ENCODE results near the gene VASN.
"Not testable (repeated sequence)": the region's sequence is repeated elsewhere in the genome, so short reads cannot be mapped to it uniquely, and the experiment has no call there.

The VASN gene

DNA sequence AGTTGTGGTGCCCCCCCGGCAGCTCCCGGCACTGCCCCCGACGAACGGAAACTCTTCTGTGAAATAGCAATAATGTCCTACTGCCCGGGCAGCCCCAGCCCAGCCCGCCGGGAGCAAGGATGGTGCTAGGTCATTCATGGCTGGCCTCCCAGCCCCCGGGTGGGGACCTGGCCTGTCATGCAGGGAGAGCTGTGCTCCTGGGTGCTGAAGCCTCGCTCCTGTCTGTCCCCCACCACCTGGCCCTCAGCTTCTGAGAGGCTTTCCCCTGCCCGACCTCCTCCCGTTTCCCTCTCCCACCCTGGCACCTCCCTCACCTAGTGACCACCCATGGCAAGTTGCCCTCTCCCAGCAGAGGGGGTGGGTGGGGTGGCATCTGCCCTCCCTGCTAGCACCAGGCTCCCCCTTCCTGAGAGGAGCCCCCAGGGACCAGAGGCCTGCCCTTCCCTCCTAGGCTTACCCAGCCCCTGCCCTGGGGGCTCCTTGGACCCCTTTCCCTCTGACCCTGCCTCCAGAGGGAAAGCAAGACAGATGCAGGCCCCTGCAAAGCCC is 34.0 kb upstream of the VASN start:
- no peak for DNase-seq

DNA sequence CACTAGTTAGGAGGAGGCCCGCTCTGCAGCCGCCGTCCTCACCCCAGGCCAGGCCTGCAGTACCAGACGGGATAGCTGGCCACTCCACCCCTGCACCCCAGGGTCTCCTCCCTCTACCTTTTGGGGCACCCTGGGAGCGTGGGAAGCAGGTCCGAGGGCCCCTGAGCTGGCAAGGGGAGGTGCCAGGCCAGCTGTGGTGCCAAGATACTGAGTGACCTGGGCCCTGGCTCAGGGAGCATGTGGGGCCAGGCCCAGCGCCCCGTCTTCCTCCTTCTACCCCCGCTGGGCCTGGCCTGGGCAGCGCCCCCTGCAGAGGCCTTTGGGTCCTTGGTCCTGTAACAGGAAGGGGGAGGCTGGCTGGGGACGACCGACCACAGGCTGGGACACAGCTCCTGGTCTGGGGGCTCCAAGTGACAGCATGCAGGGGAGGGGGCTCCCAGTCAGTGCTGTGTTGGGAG is 33.5 kb upstream of the VASN start:
- DNase-seq, result no peak

DNA sequence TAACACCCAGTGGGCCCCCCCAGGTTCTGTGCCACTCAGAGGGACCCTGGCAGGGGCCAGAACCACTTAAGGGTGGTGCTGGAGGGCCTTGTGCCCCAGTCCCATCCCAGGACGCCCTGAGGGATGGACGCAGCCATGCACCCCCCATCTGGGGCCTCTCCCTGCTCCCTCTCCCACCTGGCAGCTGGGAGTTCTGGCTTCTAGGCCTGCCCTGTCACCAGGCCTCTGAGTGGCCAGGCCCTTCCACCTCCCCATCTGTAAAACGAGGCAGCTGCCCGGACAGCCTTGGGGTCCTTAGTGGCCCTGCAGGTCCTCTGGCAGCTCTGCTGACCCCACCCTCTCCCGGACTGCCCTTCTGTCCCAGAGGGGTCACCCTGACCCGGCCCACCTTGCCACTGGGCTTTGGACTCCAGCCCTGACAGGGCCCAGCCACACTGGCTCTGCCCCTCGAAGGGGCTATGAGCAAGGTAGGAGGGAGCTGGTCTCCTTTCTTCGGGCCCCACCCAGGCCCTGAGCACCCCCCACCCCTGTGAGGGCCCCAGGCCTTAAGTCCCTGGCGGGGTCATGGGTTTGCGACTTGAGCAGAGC is 32.8 kb upstream of the VASN start:
- no peak for DNase-seq

DNA sequence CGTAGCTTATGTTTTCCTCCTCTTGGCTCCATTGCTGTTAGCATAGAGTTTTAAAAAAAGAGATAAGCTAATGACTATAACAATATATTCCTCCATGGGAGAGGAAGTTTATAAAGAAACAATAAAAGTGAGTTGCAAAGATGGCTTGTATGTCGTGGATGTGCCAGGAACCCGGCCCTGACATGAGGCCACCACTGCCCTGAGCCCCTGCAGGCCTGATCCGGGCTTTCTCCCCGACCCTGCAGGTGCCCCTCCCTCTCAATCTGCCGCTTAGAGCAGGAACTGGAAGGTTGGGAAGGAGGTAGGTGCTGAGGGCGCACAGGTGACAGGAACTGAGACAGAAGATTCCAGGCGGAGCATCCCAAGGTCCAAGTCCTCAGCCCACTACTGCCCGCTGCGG is 32.2 kb upstream of the VASN start:
- DNase-seq, result no peak

DNA sequence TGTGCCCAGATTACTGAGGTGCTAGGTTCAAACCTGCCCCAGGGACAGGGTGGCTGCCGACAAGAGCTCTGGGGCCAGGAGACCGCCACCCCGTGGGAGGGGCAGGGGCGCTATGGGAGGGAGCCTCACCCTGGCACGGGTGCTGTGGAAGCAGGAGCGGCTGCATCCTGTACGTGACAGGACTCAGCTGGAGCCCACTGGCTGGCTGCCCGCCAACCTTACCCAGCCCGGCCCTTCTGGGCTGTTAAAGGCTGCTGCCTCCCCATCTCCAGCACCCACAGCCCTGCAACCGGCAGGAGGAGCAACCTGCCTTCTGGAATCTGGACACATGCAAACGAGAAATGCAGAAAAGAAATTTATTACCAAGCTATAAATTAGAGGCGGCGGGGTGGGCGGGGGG is 31.7 kb upstream of the VASN start:
- no peak for DNase-seq

DNA sequence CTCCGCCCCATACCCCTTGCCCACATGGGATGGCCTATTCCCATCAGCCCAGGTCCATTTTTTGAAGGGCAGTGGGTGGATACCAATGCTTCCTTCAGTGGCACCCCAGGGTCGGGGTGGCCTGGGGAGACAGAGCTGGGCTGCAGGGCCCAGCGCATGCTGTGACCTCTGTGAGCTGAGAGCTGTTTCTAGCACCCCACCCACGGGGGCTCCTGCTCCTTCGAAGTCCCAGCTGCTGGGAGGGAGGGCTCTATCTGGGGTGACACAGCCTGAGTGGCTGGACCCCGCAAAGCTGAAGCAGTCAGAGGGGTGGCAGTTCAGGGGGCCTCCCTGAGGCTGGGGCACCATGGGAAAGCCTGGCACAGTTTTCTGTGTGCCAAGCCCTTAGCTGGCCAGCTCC is 31.2 kb upstream of the VASN start:
- DNase-seq, result no peak

DNA sequence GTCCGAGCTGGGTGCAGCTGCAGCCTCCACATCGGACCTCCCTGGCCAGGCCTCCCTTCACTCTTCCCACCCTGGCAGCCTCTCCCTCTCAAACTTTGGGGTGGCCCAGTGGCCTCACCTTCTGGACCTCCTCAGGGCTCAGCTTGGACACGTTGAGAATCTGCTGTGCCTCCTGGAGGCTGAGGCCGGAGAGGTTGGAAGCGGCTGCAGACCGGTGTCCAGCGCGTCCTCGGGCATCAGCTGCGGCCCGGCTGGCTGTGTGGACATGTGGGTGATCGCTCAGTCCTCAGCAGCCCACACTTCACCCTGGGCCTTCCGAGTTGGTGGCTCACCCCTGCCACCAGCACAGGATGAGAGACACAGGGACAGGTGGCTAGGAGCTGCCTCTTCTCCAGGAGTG is 30.4 kb upstream of the VASN start:
- no peak for DNase-seq

DNA sequence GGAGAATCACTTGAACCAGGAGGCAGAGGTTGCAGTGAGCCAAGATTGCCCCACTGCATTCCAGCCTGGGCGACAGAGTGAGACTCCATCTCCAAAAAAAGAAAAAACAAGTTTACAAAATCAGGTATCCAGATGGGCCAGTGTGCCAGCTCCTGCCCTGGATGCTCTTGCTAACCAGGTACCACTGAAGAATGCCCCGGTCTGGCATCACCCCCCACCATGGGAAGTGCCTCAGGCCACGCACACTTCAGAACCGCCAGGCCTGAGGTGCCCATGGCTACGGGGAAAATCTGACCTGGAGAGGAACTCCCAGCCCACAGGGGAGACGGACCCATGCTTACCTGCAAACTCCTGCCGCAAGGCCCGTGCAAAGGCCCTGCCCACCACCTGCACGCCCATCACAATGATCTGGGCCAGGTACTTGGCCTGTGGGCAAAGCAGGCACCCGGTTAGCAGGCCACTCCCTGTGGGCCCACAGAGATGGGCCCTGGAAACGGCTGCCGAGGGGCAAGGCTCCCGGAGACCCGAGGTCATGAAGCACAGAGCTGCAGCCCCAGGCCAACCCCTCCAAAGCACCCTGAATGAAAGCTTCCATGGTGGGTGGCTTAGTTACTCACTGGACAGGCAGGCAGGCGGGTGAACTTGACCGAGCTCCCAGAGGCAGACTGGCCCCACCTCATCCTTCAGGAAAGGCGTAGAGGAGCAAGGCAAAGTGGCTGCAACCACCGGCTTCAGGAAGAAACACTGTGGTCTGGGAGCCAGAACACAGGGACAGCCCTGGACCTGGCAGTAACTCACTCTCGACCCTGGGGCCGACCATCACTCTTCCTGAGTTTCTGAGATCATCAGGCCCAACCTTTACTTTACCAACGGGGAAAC is 28.5 kb upstream of the VASN start:
- DNase-seq, result no peak

DNA sequence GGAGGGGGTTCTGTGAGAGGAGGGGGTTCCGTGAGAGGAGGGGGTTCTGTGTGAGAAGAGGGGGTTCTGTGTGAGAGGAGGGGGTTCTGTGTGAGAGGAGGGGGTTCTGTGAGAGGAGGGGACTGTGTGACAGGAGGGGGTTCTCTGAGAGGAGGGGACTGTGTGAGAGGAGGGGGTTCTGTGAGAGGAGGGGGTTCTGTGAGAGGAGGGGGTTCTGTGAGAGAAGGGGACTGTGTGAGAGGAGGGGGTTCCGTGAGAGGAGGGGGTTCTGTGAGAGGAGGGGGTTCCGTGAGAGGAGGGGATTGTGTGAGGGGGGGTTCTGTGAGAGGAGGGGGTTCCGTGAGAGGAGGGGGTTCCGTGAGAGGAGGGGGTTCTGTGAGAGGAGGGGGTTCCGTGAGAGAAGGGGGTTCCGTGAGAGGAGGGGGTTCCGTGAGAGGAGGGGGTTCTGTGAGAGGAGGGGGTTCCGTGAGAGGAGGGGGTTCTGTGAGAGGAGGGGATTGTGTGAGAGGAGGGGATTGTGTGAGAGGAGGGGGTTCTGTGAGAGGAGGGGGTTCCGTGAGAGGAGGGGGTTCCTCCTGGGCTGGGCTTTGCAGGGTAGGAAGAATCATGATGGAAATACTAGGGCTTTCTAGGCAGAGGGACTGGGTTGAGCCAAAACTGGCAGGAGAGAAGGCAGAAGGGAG is 27.2 kb upstream of the VASN start:
- DNase-seq, result not testable (repeated sequence)

DNA sequence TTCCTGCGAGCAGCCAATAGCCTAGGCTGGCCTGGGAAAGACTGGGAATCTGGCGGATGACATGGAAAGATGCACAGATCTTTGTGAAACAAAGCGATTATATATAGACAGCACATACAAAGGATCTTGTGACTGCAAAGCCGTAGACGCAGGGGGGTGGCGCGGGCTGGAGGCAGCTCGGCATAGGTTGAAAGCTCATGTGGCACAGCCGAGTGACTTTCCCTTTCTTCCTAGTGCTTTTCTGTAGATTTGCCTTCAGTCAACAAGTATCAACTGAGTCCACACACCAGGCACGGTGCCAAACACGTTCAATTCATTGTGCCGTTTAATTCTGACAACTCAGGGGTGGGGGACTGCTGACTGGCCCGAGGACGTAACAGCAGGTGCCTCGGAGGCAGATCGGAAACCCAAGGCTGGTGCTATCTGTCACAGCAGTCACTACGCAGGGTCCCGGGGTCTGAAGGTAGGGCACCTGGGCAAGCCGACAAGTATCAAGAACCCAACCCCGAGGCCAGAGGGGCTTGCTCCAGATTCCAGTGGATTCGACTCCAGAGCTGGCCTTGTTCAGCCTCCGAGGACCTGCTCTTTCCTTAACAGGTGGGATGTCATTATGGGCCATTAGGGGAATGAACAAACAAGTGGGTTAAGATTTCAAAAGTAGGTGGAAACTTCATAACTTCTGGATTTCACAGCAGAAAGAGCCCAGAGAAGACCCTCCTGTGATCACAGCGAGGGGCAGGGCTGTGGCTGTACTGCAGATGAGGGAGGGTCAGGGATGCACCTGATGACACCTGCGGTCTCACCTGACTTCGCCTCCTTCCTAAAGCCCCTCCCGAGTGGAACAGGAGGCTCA is 26.4 kb upstream of the VASN start:
- no peak for DNase-seq

DNA sequence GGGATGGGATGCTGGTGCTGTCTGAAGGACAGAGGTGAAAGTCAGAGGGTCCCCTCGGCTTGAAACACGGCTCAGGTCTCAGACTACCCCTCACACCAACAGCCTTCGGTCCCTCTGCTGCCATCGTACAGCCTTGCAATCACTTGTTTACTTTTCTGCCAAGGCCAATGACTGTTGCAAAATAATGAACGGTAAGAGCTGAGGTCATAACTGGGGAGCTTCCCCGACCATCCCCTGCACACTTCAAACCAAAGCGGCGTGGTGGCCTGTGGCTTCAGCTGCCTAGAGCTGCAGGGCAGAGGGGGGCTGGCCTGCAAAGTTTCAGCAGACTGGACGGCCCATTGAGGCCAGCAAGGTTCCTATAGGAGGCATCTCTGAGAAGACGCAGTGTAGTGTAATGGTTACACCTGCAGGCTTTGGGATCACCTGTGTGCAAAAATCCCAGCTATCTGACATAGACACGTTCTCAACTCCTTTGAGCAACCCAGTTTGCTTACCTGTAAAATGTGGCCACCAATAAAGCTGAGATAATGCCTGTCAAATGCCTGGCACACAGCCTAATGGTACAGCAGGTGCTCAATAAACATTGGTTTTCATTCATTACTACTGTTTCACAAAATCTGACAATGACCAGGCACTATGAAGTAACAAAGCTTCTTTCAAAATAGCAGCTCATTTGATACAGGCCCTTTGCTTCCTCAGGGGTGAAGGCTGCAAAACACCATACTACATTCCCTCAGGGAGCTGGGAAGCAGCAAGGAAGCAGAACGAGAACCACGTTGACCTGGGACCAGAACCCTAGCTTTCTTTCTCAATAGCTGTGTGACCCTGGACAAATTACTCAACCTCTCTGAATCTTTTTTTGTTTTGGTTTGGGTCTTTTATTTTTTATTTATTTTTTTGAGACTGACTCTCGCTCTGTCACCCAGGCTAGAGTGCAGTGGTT is 25.5 kb upstream of the VASN start:
- DNase-seq, result no peak

DNA sequence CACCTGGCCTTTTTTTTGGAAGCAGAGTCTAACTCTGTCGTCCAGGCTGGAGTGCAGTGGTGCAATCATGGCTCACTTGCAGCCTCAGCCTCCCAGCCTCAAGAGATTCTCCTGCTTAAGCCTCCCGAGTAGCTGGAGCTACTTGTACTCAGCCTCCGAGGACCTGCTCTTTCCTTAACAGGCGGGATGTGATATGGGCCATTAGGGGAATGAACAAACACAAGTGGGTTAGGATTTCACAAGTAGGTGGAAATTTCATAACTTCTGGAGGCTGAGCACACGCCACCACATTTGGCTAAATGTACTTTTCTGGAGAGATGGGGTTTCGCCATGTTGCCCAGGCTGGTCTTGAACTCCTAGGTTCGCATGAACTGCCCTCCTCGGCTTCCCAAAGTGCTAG is 24.6 kb upstream of the VASN start:
- DNase-seq, result no peak

DNA sequence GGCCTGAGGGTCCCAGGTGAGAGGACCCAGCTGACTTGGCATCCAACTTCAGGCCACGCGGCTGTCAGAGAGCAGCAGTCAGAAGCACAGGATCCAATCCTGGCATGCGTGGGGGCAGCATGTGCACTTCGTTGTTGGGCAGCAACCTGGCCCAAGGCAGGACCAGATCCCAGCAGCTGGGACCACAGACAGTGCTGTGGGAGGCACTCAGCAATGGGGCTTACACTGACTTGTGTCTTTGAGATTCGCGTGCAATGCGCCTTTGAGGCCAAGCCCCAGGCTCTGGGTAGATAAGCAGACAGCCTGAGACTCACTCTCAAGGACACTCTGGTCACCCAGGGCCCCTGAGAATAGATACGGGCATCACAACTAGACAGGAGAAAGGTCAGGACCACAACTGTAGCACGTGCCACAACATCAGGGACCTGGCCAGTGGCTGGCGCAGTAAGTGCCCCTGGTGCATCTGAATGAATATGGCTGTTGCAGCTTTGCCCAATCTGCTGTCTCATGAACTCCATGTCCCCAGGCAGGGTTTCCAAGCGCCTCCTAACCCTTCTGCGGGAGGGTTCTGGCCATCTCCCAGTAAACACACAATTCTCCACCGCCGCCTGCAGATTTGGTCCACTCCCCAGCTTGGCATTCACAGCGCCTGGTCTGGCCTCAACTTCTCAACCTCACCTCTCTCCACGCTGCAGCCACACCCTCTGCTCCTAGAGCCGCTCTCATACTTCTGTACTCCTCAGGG is 23.7 kb upstream of the VASN start:
- no peak for DNase-seq

DNA sequence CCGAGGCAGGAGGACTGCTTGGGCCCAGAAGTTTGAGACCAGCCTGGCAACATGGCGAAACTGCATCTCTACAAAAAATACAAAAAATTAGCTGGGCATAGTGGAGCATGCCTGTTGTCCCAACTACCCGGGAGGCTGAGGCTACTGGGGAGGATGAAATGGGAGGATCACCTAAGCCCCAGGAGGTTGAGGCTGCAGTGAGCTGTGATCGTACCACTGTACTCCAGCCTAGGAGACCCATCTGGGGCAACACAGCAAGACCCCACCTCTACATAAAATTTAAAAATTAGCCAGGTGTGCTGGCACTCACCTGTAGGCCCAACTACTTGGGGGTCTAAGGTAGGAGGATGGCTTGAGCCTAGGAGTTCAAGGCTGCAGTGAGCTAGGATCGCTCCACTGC is 22.3 kb upstream of the VASN start:
- no peak for DNase-seq

DNA sequence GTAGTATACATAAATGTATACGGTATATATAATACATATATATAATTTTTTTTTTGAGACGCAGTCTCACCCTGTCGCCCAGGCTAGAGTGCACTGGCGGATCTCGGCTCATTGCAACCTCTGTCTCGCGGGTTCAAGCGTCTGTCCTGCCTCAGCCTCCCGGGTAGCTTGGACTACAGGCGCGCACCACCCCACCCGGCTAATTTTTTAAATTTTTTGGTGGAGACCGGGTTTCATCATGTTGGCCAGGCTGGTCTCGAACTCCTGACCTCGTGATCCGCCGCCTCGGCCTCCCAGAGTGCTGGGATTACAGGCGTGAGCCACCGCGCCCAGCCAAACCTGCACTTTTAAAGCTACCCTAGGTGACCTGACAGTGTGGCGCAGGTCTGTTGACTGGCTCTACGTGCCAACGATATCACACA is 21.3 kb upstream of the VASN start:
- DNase-seq, result no peak

DNA sequence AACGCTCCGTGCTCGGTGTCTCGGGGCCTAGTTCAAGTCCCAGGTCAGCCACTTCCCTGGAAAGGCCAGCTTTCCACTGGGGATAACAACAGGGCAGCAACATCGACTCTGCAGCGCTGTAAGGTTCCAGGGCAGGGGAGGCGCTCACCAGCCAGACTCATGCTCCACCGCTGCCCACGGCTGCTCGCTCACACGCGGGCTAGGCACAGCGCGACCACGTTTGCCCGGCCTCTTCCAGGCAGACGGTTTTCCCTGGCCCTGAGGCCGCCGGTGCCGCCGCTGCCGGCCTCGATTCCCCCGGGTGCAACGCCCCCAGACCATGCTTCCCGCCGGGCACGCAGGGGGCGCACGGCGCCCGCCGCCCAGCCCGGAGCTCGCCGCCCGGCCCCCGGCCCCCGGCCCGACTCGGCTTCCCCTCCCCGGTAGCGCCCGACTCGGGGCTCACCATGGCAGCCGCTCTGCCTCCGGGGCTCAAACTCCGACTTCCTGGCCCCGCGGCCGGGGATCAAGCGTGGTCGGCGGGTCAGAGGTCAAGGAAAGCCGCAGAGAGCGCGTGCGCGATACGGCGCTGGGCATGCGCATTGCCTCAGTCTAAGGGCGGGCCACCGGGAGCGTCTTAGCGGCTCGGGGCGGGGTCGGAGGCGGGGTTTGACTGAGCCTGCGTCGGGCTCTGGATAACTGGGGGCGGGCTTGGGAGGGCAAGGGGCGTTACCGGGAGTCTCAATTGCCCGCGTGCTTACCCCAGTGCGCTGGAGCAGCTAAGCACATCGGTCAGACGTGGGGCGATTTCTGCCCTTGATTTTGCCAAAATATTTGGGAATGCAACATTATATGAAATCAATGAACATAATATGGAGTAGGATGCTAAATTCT is 20.6 kb upstream of the VASN start, which contains the start of gene PAM16:
Gene PAM16, minus strand, starts transcription at position 535 of the 873 bp plus-strand sequence. Its CDS starts 87 bp downstream, at position 448.
- peak; percentile 99 for DNase-seq

DNA sequence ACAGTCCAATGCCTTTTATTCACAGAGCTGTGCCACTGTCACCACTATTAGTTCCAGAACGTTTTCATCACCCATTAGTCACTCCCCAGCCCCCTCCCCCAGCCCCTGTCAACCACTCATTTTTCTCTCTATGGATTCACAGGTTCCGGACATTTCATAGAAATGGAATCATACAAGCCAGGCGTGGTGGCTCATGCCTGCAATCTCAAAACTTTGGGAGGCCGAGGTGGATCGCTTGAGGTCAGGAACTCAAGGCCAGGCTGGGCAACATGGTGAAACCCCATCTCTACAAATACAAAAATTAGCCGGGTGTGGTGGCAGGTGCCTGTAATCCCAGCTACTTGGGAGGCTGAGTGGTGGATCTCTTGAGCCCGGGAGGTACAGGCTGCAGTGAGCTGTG is 19.8 kb upstream of the VASN start:
- no peak for DNase-seq

DNA sequence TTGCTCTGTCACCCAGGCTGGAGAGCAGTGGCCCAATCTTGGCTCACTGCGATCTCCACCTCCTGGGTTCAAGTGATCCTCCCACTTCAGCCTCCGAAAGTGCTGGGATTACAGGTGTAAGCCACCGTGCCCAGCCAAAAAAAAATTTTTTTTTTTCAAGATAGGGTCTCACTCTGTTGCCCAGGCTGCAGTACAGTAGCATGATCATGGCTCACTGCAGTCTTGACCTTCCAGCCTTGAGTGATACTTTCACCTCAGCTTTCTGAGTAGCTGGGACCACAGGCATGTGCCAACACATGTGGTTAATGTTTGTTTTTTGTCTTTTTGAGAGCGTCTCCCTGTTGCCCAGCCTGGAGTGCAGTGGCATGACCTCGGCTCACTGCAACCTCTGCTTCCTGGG is 18.8 kb upstream of the VASN start:
- DNase-seq, result no peak

DNA sequence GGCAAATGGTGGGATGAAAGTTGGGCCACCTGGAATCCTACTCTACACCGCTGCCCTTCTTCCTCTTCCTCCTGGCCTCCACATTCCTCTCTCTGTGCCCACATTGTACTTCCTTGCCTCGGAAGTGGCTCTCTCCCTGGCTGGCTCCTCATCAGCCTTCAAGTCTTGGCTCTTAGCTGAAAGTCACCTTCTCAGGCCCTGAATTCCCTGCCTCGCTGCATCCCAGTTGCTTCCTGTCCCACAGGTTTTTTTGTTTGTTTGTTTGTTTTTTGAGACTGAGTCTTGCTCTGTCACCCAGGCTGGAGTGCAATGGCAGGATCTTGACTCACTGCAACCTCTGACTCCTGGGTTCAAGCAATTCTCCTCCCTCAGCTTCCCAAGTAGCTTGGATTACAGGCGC is 18.0 kb upstream of the VASN start:
- DNase-seq, result no peak

All from stimulated activated CD4-positive, alpha-beta T cell treated with anti-CD3 and anti-CD28 coated beads, Interleukin-4, amount 100 ng/mL, for 1 hour (primary cell).